ENCODE results near the gene CHID1. TPM values are rescaled to one million over a fixed set of nuclear protein-coding genes. Genes with fewer than 3 reads are reported as not detected.
A peak's percentile ranks its signal among the peaks of the same experiment; 100 is the strongest.

Gene CHID1
- total and polyA plus RNA-seq, 2 of the 4 experiments (the other 2 are of a cell fraction) = 34.2 to 121 TPM

DNA sequence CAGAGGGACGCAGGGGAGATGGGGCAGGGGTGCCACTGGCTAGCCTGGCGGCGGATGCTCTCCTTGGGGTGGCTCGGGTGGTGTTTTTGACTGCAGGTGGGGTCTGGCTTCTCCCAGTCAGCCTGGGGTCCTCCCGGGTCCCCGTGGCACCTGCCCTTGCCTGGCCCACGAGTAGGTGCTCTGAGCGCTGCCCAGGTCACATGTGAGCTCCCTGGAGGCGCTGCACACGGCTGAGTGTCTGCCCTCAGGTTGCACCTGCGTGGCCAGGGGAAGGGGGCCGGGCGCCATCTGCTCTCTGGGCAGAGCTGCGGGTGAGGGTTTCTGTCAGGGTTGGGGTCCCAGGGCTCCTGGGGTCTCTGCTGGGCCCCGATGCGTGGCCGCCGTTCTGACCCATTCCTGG, 62.7 kb downstream of the CHID1 start:
- H3K23ac ChIP-seq (ENCODE audit: low read depth, low read length) = no peak overlapping the region
- WGBS, 2 experiments (ENCODE audit: extremely low coverage in 2 of 2, insufficient read length in 1 of 2) = 100% methylated on average over 3 of the region's 18 CpGs; no CpG with 5 or more reads in 1 of the 2 experiments
- no peak for ATAC-seq (ENCODE audit: low read depth)

More for the DNA sequence above, 62.7 kb downstream of the CHID1 start:
- Histone ChIP-seq H4K8ac (ENCODE audit: low read depth in 2 of 2, low read length in 2 of 2) (no peak overlapping the region), H4K91ac (ENCODE audit: insufficient read depth, low read depth, low read length) (no peak overlapping the region), H2AK5ac (ENCODE audit: low read depth, low read length) (no peak overlapping the region), H3K79me1 (ENCODE audit: low read depth in 1 of 2, low read length in 2 of 2) (peaks cover 23 to 82% of the 10 kb centered on the region in 2 experiments), H3K4me1 (ENCODE audit: control insufficient read depth, insufficient read depth, low read length) (peaks cover 42% of the 10 kb centered on the region), H3K27ac (ENCODE audit: insufficient read depth, low read length) (no peak overlapping the region), H3K9me1 (ENCODE audit: insufficient read depth, low read length) (peaks cover 11% of the 10 kb centered on the region; the same call in 1 of the 2 replicates), H4K5ac (ENCODE audit: low read depth, low read length) (no peak overlapping the region), H3K36me3 (ENCODE audit: control insufficient read depth, insufficient read depth, low read length) (peaks cover 2% of the 10 kb centered on the region; the same call in 1 of the 2 replicates), H4K20me1 (ENCODE audit: insufficient read depth, low read length) (peaks cover 42% of the 10 kb centered on the region), H3K9me3 (ENCODE audit: control insufficient read depth, insufficient read depth, low read length) (no peaks in the 10 kb centered on the region), H2BK20ac (ENCODE audit: low read depth, low read length) (no peak overlapping the region), H2AK9ac (replicated peaks; ENCODE audit: low read depth, low read length, poor library complexity) (peak overlapping the region; percentile 79), H2AFZ (replicated peaks; ENCODE audit: low read length, poor library complexity) (no peak overlapping the region), H3K14ac (replicated peaks; ENCODE audit: low read depth, low read length) (no peak overlapping the region), H2BK15ac (ENCODE audit: low read depth, low read length) (no peak overlapping the region), H3K4ac (ENCODE audit: low read depth, low read length) (no peak overlapping the region), H3K27me3 (ENCODE audit: control insufficient read depth, insufficient read depth, low read length) (no peaks in the 10 kb centered on the region), H2BK120ac (ENCODE audit: low read depth, low read length) (no peak overlapping the region), H3K4me3 (ENCODE audit: insufficient read depth, low read depth, low read length) (no peak overlapping the region), H2BK5ac (ENCODE audit: low read depth, low read length, poor library complexity, severe bottlenecking) (no peak overlapping the region), H3K9ac (ENCODE audit: low read depth, low read length) (no peak overlapping the region), H3K18ac (ENCODE audit: low read depth, low read length) (no peak overlapping the region), H3K56ac (ENCODE audit: extremely low read depth, insufficient read depth, low read length) (no peak overlapping the region), H3K4me2 (ENCODE audit: low read depth, low read length) (no peak overlapping the region)
- DNase-seq = no peak
- intact Hi-C loops (cut with micrococcal nuclease) = loop anchor here (10.0 kb wide), 1 partner anchor 207 kb away; no protein-coding TSS in a partner anchor
- ChIA-PET POLR2A (ENCODE audit: unreplicated experiment) (no interaction called here), CTCF (no interaction called here)
- TF ChIP-seq RAD21 (IDR thresholded peaks at IDR 0.05; ENCODE audit: low read length) = no peak
- TF ChIP-seq, protein P1, sequence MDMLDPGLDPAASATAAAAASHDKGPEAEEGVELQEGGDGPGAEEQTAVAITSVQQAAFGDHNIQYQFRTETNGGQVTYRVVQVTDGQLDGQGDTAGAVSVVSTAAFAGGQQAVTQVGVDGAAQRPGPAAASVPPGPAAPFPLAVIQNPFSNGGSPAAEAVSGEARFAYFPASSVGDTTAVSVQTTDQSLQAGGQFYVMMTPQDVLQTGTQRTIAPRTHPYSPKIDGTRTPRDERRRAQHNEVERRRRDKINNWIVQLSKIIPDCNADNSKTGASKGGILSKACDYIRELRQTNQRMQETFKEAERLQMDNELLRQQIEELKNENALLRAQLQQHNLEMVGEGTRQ (IDR thresholded peaks at IDR 0.05; ENCODE audit: low read depth, low read length) = no peak
- TF ChIP-seq NFE2L2 (IDR thresholded peaks at IDR 0.05; ENCODE audit: low read depth, low read length) = no peak
- no peak for TF ChIP-seq RCOR1 (IDR thresholded peaks at IDR 0.05; ENCODE audit: insufficient replicate concordance, low read length)
- in situ Hi-C loops (cut with MboI; ENCODE audit: low sequenced_read_pairs) = no loop called here
- dilution Hi-C loops (cut with HindIII; ENCODE audit: low sequenced_read_pairs, unreplicated experiment) = no loop called here
- no TSS peak for BruUV-seq (replicated peaks)
